HG02973 (cell line): ENCODE results near the gene FGD5.
A peak's percentile ranks its signal among the peaks of the same experiment; 100 is the strongest.

Experiments
- ATAC-seq: cut with Tn5 transposase; IDR thresholded peaks from one replicate; pipeline ENCODE4 v1.9.1; 2021; ENCODE audit warnings: moderate library complexity; ENCODE audit not compliant: unreplicated experiment

The FGD5 gene

GRCh38 chr3:14923476-14923875, 104.7 kb downstream of the FGD5 start:
- no peak for ATAC-seq

GRCh38 chr3:14925729-14926591, 107.2 kb downstream of the FGD5 start:
- no peak for ATAC-seq

- ATAC-seq, result no peak
Observed at GRCh38 chr3:14926592-14926991, 107.8 kb downstream of the FGD5 start.

DNA sequence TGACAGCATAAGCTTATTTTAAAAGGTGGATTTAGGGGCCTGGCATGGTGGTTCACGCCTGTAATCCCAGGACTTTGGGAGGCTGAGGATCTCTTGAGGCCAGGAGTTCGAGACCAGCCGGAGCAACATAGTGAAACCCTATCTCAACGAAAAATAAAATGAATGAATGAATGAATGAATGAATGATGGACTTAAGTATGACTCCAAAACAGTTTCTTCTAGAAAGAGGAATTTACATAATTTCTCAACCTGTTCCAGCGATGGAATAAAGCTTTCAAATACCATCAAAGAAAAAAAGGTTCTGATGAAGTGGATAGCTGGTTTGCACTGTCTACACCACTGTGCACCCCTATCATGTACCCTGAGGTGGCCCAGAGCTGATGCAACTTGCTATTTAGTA, 108.5 kb downstream of the FGD5 start:
- ATAC-seq, result no peak

- ATAC-seq, result no peak
Observed at GRCh38 chr3:14929310-14930074, 110.7 kb downstream of the FGD5 start.

DNA sequence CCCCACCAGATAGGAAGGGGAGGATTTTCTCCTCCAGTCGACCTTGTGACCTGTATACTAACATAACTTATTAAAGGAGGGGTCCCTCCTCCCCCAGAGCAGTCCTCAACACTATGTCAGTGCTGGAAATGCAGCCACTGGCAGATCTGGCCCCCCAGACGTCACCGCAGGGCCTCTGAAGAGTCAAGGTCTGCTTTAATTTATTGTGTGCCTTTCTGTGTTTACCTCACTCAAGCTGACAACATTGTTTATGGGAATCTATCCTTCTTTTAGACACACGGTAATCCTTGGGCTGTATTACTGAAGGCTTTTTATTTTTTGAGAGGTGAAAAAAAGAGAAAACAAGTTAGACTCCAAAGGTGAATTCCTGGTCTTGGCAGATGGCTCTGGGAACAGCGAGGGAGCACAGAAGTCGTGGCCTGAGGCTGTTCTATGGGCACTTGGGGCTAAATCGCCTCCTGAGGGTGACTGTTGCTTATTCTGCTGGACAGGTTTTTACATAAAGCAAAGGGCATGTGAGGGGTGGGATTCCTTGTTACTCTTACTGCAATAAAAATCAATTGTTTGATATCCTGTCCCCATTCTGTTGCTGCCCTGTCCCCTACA, 115.2 kb downstream of the FGD5 start:
- ATAC-seq, result no peak

- ATAC-seq, result no peak
Observed at GRCh38 chr3:14935592-14936345, 117.0 kb downstream of the FGD5 start.

GRCh38 chr3:14938954-14939353, 120.2 kb downstream of the FGD5 start:
- no peak for ATAC-seq

GRCh38 chr3:14941871-14942270, 123.1 kb downstream of the FGD5 start:
- no peak for ATAC-seq

DNA sequence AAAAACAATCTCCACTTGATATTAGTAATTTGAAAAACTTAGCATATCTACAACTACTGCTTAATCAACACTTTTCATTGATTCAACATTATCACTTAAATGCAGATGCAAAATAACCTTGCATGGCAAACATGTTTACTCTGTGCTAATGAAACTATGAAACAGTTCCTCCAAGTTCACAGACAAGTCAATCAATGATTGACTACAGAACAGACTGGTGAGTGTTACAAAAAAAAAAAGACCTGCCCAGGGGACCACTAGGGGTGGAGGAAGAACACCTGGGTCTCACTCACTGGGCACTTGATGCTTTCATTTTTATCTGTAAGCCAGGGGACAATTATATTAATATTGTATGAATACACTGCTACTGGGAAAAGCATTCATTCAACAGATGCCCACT, 124.3 kb downstream of the FGD5 start:
- no peak for ATAC-seq

DNA sequence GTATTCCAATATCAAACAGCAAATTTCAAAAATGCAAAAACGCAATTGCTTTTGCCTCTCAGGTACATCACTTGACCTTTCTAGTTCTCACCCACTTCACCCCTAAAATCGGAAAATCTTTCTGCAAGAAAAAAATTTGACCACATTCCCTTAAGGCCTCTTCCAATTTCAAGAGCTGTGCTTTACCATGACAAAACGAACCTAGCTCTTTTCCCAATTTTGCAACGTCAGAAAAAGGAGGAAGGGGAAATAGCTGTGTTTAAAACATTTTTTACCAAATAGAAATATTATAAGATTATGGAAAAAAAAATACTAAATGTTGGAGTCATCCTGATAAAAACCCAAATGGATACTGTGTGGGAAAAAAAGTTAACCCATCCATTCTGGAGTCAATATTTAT, 127.5 kb downstream of the FGD5 start:
- no peak for ATAC-seq

- no peak for ATAC-seq
Observed at GRCh38 chr3:14946739-14947099, 128.0 kb downstream of the FGD5 start.

- peak; percentile 47 for ATAC-seq
Observed at GRCh38 chr3:14947100-14947885, 128.5 kb downstream of the FGD5 start, which contains the start of gene NR2C2. TSS of gene NR2C2 (plus strand) at chr3:14947583. CDS start at chr3:15003915, 56,332 bp downstream.

- ATAC-seq, result peak; percentile 84
Observed at GRCh38 chr3:14947886-14948608, 129.3 kb downstream of the FGD5 start.

- ATAC-seq, result no peak
Observed at GRCh38 chr3:14948609-14949038, 129.9 kb downstream of the FGD5 start.

GRCh38 chr3:14949126-14949525, 130.4 kb downstream of the FGD5 start:
- no peak for ATAC-seq

DNA sequence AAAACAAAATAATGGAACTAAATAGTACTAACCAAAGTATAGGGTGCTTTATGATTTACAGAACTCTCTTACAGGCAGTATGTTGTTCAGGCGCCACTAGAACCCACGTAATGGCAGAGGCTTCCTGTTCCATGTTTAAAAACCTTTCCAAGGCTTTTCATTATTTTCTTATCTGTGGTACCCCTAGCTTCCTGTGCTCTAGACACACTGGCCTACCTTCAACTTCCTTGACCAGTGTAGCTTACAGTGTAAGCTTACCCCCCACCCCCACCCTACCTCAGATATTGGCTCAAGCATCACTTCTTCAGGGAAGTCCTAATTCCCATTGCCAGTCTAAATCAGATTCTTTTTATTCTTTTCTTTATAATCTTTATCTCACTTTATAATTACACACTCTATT, 131.5 kb downstream of the FGD5 start:
- ATAC-seq, result no peak

- ATAC-seq, result no peak
Observed at GRCh38 chr3:14957153-14957552, 138.4 kb downstream of the FGD5 start.

DNA sequence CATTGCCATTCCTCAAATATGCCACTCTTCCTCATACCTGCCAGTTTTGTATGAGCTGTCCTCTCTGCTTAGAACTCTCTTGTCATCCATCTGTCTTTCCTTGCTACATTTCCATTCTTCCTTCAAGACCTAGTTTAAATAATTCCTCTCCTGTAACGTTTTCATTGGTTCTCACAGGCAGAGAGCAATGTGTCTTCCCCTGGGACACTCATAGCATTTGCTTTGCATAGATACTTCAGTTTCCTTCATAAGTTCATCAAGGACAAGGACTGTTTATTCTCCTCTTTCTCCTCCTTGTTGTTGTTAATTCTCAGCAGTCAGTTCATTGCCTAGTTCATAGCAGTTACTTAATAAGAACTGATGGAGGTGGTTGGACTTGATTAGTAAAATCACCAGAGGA, 139.2 kb downstream of the FGD5 start:
- no peak for ATAC-seq
